Panc1 (cell line): ENCODE measurements around the gene NAALAD2. TPM values are rescaled to one million over a fixed set of nuclear protein-coding genes. Genes with fewer than 3 reads are reported as not detected.
"Not testable (repeated sequence)": the region's sequence is repeated elsewhere in the genome, so short reads cannot be mapped to it uniquely, and the experiment has no call there.

Source experiments
- ATAC-seq: fragments of 200-7000 bp; cut with Tn5 transposase; 2 replicates; pipeline ENCODE4 v1.9.1; 2020; ENCODE audit warnings: mild to moderate bottlenecking, moderate library complexity
- BruUV-seq: library from RNA; stranded (reverse); fragments of 400-500 nt; replicated peaks from 2 replicates; lab custom pipeline; 2021; lab: Mats Ljungman, UMichigan
- CTCF ChIA-PET: fragments of 300-600 bp; sonication (Branson Sonifier 250); formaldehyde crosslinking; loops from one replicate; lab custom pipeline; 2022; ENCODE audit warnings: antibody characterized with exemption; lab: Charles Lee
- POLR2A ChIA-PET: fragments of 300-600 bp; sonication (Branson Sonifier 250); formaldehyde crosslinking; loops from one replicate; lab custom pipeline; 2022; ENCODE audit warnings: antibody characterized with exemption; lab: Charles Lee
- DNase-seq: peaks from one replicate; pipeline ENCODE4 v3.0.0-alpha.2; 2010; ENCODE audit warnings: low read depth, low spot score
- H3K27ac ChIP-seq: 2 replicates; pipeline ENCODE4 v1.5.1; 2011; ENCODE audit warnings: mild to moderate bottlenecking, low read length, inconsistent platforms
- H3K27me3 ChIP-seq: fragments of 200-500 bp; sonication (Bioruptor generic); 2 replicates; pipeline ENCODE4 v1.6.0; 2014; ENCODE audit warnings: low read length, inconsistent platforms; ENCODE audit not compliant: control insufficient read depth, insufficient read depth
- H3K36me3 ChIP-seq: fragments of 200-500 bp; sonication (Bioruptor generic); 2 replicates; pipeline ENCODE4 v1.5.1; 2014; ENCODE audit warnings: inconsistent platforms, mild to moderate bottlenecking, low read length, moderate library complexity; ENCODE audit not compliant: control insufficient read depth, insufficient read depth
- H3K4me1 ChIP-seq: 2 replicates; pipeline ENCODE4 v1.5.1; 2011; ENCODE audit warnings: inconsistent platforms, mild to moderate bottlenecking, low read length, moderate library complexity; ENCODE audit not compliant: control insufficient read depth, insufficient read depth
- H3K4me3 ChIP-seq, 2 experiments: 2 replicates each; pipeline ENCODE4 v1.5.1; 2011 to 2012; ENCODE audit warnings: low read depth in 2 of 2, low read length in 2 of 2, mild to moderate bottlenecking in 2 of 2, inconsistent platforms in 1 of 2, moderate library complexity in 1 of 2
- H3K9me3 ChIP-seq: fragments of 200-500 bp; sonication (Bioruptor generic); 2 replicates; pipeline ENCODE4 v1.5.1; 2014; ENCODE audit warnings: low read depth, mild to moderate bottlenecking, inconsistent platforms, low read length, moderate library complexity; ENCODE audit not compliant: control insufficient read depth, insufficient read depth
- CTCF ChIP-seq: fragments of 450-650 bp; IDR thresholded peaks from 2 replicates; pipeline ENCODE4 v1.5.1; 2017; ENCODE audit warnings: mild to moderate bottlenecking
- POLR2AphosphoS5 ChIP-seq: IDR thresholded peaks from 2 replicates; pipeline ENCODE4 v1.6.1; 2012; ENCODE audit warnings: mild to moderate bottlenecking, low read depth, low read length, moderate library complexity
- REST ChIP-seq, 2 experiments: IDR thresholded peaks; 2 replicates each; pipeline ENCODE4 v1.6.1; 2011 to 2012; ENCODE audit warnings: low read depth in 2 of 2, control low read depth in 1 of 2, low read length in 1 of 2, mild to moderate bottlenecking in 1 of 2, moderate library complexity in 1 of 2; ENCODE audit not compliant: insufficient read depth in 1 of 2
- SIN3A ChIP-seq: IDR thresholded peaks from 2 replicates; pipeline ENCODE4 v1.6.1; 2012; ENCODE audit warnings: low read depth, mild to moderate bottlenecking, low read length, moderate library complexity, borderline replicate concordance; ENCODE audit not compliant: insufficient read depth
- TCF7L2 ChIP-seq: IDR thresholded peaks from 2 replicates; pipeline ENCODE4 v1.6.1; 2011; ENCODE audit warnings: mild to moderate bottlenecking, low read depth, low read length, inconsistent platforms
- in situ Hi-C: cut with HindIII; loops from 2 replicates; pipeline ENCODE4 v1.10.0; 2016; ENCODE audit warnings: low sequenced_read_pairs, low pct_unique_long_range_greater_than_20kb
- intact Hi-C: fragments of 100-400 bp; cut with micrococcal nuclease; formaldehyde crosslinking; loops from one replicate; pipeline ENCODE4 v1.10.0; 2022; ENCODE audit not compliant: unreplicated experiment
- total RNA-seq: library from RNA; stranded (reverse); gene quantifications from one replicate; pipeline ENCODE4 v1.2.1, GENCODE V29; 2021; ENCODE audit not compliant: unreplicated experiment

NAALAD2 gene
- total RNA-seq, 1 experiment from 2014 or later = not detected

GRCh38 chr11:90235526-90235925, 101.1 kb downstream of the NAALAD2 start:
- DNase-seq (no peak), ATAC-seq (no peak)
- BruUV-seq = no TSS peak
- ChIA-PET CTCF (no interaction called here), POLR2A (no interaction called here)
- H3K27ac ChIP-seq = no peak overlapping the region
- peaks cover 9% of the 10 kb centered on the region for H3K27me3 ChIP-seq
- H3K4me3 ChIP-seq = no peak overlapping the region
- H3K36me3 ChIP-seq = no peaks in the 10 kb centered on the region
- in situ Hi-C loops = no loop called here
- no peaks in the 10 kb centered on the region for H3K9me3 ChIP-seq
- H3K4me1 ChIP-seq = no peaks in the 10 kb centered on the region
- TF ChIP-seq TCF7L2 (no peak), POLR2AphosphoS5 (no peak), REST (IDR thresholded peaks at IDR 0.05; ENCODE audit: insufficient read depth in 1 of 2, low read depth in 2 of 2, low read length in 1 of 2) (no peak), CTCF (no peak), SIN3A (no peak)
- intact Hi-C loops = no loop called here

DNA sequence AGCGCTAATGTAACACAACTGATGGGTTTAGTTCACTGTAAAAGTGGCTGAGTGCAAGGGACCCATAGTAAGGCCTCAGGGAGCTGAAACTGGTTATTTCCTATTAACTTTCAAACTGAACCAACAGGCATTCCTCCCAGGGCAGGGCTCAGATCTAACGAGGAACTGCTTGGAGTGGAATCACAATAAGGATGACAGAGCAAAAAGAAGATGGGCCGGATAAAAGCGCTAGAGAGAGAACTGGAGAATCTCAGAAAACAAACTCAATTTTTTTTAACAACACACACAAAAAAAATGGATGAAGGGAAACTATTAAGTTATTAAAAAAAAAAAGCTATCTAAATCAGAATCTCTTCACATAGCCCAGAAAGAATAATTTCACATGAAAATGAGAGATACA, 102.5 kb downstream of the NAALAD2 start:
- CTCF ChIA-PET = no interaction called here
- no TSS peak for BruUV-seq
- no peaks in the 10 kb centered on the region for H3K9me3 ChIP-seq
- DNase-seq (no peak), ATAC-seq (no peak)
- H3K27me3 ChIP-seq = peaks cover 2% of the 10 kb centered on the region
- H3K4me3 ChIP-seq = no peak overlapping the region
- no peaks in the 10 kb centered on the region for H3K36me3 ChIP-seq
- H3K4me1 ChIP-seq = no peaks in the 10 kb centered on the region
- in situ Hi-C loops = no loop called here
- H3K27ac ChIP-seq = no peak overlapping the region
- TF ChIP-seq POLR2AphosphoS5 (no peak), CTCF (no peak), TCF7L2 (no peak), SIN3A (no peak), REST (IDR thresholded peaks at IDR 0.05; ENCODE audit: insufficient read depth in 1 of 2, low read depth in 2 of 2, low read length in 1 of 2) (no peak)
- intact Hi-C loops = no loop called here
- POLR2A ChIA-PET = interaction anchor here (0.5 kb wide), 1 partner anchor 77 kb away, joined by 3 read pairs; no protein-coding TSS in a partner anchor

GRCh38 chr11:90239967-90240636, 105.6 kb downstream of the NAALAD2 start:
- in situ Hi-C loops, intact Hi-C loops, DNase-seq, H3K9me3 ChIP-seq, H3K27me3 ChIP-seq, H3K4me1 ChIP-seq, H3K27ac ChIP-seq, CTCF ChIA-PET, H3K36me3 ChIP-seq, POLR2A ChIA-PET, BruUV-seq: not testable (repeated sequence)
- H3K4me3 ChIP-seq = peak overlapping the region; percentile 35 to 69
- peak; percentile 86 for ATAC-seq
